ENCODE results near the gene ACOX3. TPM values are rescaled to one million over a fixed set of nuclear protein-coding genes. Genes with fewer than 3 reads are reported as not detected.

The ACOX3 gene
- total and polyA plus RNA-seq, 4 donors: 11.4 to 24.6 (median 13.6) TPM

DNA sequence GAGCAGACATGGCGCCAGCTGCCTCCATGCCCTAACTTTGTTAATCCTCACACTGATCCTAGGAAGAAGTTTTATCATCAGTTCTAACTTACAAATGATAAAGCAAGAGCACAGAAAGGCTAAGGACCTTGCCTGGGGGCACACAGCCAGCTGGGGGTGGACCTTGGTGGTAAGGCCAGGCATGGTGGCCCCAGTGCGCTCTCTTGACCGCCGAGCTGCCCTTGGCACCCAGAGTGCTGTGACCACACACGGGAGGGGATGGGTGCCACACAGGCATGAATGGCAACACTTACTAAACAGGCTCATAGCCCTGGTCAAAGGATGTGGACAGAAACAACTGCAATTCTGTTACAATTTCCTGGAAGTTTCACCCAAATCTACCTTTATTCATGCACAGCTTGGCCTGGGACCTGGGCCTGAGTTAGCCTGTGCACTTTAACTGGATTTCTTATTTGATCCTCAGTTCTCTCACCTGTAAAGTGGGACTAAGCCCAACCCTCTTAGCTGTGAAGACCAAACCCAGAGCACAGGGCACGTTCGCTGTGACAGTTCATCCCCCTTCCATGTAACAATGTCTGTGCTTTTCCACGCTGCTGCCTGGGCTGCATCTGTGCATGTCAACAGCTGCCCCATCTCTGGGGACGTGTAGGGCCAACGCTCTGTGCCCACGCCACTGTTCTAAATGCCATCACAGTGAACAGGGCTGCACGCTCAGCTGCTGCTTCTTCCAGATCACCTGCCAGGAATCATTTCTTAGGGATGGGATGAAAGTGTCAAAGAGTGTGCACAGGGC lies 44.8 kb downstream of the ACOX3 start:
- 97% methylated on average over 12 of the region's 12 CpGs for whole genome bisulfite sequencing
- Histone ChIP-seq H3K36me3 (ENCODE audit: control insufficient read depth in 4 of 4, insufficient read depth in 3 of 4, low read depth in 1 of 4, low read length in 3 of 4) (peaks cover 0 to 46% (median 20%) of the 10 kb centered on the region in 4 donors), H3K4me3 (ENCODE audit: low read depth in 1 of 3, low read length in 3 of 3) (no peak overlapping the region), H3K27ac (ENCODE audit: low read depth in 1 of 2, low read length in 2 of 2) (no peak overlapping the region), H3K9ac (ENCODE audit: low read depth in 1 of 2, low read length in 2 of 2) (no peak overlapping the region), H3K27me3 (ENCODE audit: control insufficient read depth in 4 of 4, insufficient read depth in 4 of 4, low read length in 3 of 4) (no peaks in the 10 kb centered on the region), H3K9me3 (ENCODE audit: control insufficient read depth in 4 of 4, low read length in 3 of 4) (no peaks in the 10 kb centered on the region), H3K4me1 (ENCODE audit: control insufficient read depth in 4 of 4, insufficient read depth in 4 of 4, low read length in 3 of 4) (no peaks in the 10 kb centered on the region)
- no peak for DNase-seq (ENCODE audit: low spot score)
- TF ChIP-seq, protein P1, sequence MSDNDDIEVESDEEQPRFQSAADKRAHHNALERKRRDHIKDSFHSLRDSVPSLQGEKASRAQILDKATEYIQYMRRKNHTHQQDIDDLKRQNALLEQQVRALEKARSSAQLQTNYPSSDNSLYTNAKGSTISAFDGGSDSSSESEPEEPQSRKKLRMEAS (IDR thresholded peaks at IDR 0.05): no peak
- no peak for TF ChIP-seq FOXA2 (IDR thresholded peaks at IDR 0.05)
- no peak for TF ChIP-seq EGR1 (IDR thresholded peaks at IDR 0.05; ENCODE audit: low read depth in 2 of 2)
- TF ChIP-seq YY1 (IDR thresholded peaks at IDR 0.05): no peak
- no peak for TF ChIP-seq RXRA (IDR thresholded peaks at IDR 0.05)
- TF ChIP-seq, protein P2, sequence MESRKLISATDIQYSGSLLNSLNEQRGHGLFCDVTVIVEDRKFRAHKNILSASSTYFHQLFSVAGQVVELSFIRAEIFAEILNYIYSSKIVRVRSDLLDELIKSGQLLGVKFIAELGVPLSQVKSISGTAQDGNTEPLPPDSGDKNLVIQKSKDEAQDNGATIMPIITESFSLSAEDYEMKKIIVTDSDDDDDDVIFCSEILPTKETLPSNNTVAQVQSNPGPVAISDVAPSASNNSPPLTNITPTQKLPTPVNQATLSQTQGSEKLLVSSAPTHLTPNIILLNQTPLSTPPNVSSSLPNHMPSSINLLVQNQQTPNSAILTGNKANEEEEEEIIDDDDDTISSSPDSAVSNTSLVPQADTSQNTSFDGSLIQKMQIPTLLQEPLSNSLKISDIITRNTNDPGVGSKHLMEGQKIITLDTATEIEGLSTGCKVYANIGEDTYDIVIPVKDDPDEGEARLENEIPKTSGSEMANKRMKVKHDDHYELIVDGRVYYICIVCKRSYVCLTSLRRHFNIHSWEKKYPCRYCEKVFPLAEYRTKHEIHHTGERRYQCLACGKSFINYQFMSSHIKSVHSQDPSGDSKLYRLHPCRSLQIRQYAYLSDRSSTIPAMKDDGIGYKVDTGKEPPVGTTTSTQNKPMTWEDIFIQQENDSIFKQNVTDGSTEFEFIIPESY (IDR thresholded peaks at IDR 0.05): no peak
- no peak for TF ChIP-seq GABPA (IDR thresholded peaks at IDR 0.05 in 1 of 2, conservative IDR thresholded peaks at IDR 0.05 in 1 of 2)
- TF ChIP-seq RAD21 (IDR thresholded peaks at IDR 0.05): no peak
- TF ChIP-seq, protein P3, sequence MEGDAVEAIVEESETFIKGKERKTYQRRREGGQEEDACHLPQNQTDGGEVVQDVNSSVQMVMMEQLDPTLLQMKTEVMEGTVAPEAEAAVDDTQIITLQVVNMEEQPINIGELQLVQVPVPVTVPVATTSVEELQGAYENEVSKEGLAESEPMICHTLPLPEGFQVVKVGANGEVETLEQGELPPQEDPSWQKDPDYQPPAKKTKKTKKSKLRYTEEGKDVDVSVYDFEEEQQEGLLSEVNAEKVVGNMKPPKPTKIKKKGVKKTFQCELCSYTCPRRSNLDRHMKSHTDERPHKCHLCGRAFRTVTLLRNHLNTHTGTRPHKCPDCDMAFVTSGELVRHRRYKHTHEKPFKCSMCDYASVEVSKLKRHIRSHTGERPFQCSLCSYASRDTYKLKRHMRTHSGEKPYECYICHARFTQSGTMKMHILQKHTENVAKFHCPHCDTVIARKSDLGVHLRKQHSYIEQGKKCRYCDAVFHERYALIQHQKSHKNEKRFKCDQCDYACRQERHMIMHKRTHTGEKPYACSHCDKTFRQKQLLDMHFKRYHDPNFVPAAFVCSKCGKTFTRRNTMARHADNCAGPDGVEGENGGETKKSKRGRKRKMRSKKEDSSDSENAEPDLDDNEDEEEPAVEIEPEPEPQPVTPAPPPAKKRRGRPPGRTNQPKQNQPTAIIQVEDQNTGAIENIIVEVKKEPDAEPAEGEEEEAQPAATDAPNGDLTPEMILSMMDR (IDR thresholded peaks at IDR 0.05; ENCODE audit: low read depth, low read length, missing input control): no peak
- TF ChIP-seq NR2F2 (IDR thresholded peaks at IDR 0.05): no peak
- no peak for TF ChIP-seq HNF4G (IDR thresholded peaks at IDR 0.05)

- DNase-seq (ENCODE audit: low spot score): no peak
- Histone ChIP-seq H3K36me3 (ENCODE audit: control insufficient read depth in 4 of 4, insufficient read depth in 3 of 4, low read depth in 1 of 4, low read length in 3 of 4) (peaks cover 0 to 46% (median 21%) of the 10 kb centered on the region in 4 donors), H3K4me3 (ENCODE audit: low read depth in 1 of 3, low read length in 3 of 3) (no peak overlapping the region), H3K4me1 (ENCODE audit: control insufficient read depth in 4 of 4, insufficient read depth in 4 of 4, low read length in 3 of 4) (no peaks in the 10 kb centered on the region), H3K9ac (ENCODE audit: low read depth in 1 of 2, low read length in 2 of 2) (no peak overlapping the region), H3K27ac (ENCODE audit: low read depth in 1 of 2, low read length in 2 of 2) (no peak overlapping the region), H3K9me3 (ENCODE audit: control insufficient read depth in 4 of 4, low read length in 3 of 4) (no peaks in the 10 kb centered on the region), H3K27me3 (ENCODE audit: control insufficient read depth in 4 of 4, insufficient read depth in 4 of 4, low read length in 3 of 4) (no peaks in the 10 kb centered on the region)
- TF ChIP-seq NR2F2 (IDR thresholded peaks at IDR 0.05) (no peak), TAF1 (conservative IDR thresholded peaks at IDR 0.05) (no peak), EGR1 (IDR thresholded peaks at IDR 0.05; ENCODE audit: low read depth in 2 of 2) (no peak), JUND (IDR thresholded peaks at IDR 0.05) (no peak), SP1 (IDR thresholded peaks at IDR 0.05) (no peak), REST (IDR thresholded peaks at IDR 0.05) (no peak), RAD21 (IDR thresholded peaks at IDR 0.05) (no peak), GABPA (IDR thresholded peaks at IDR 0.05 in 1 of 2, conservative IDR thresholded peaks at IDR 0.05 in 1 of 2) (no peak), HNF4A (conservative IDR thresholded peaks at IDR 0.05) (no peak), RXRA (IDR thresholded peaks at IDR 0.05) (no peak), ATF3 (IDR thresholded peaks at IDR 0.05) (no peak), FOXA2 (IDR thresholded peaks at IDR 0.05) (no peak)
- TF ChIP-seq, protein P3 (IDR thresholded peaks at IDR 0.05; ENCODE audit: low read depth, low read length, missing input control): no peak
- WGBS: 96% methylated on average over 12 of the region's 12 CpGs
Measured at GRCh38 chr4:8394806-8395205, 45.7 kb downstream of the ACOX3 start.

Measured in liver (tissue), 9 donors.